Neural cell (in vitro differentiated cells): Measurements from ENCODE around the gene EIF5.

Experiments
- EP300 ChIP-seq: fragments of 450-650 bp; conservative IDR thresholded peaks from 2 replicates; pipeline ENCODE4 v1.6.1; 2014; ENCODE audit warnings: antibody characterized with exemption, mild to moderate bottlenecking, moderate library complexity; ENCODE audit not compliant: poor library complexity, severe bottlenecking
- EZH2 ChIP-seq: fragments of 200-600, 300-800 bp; shearing (Covaris generic), sonication (generic); IDR thresholded peaks from 2 replicates; pipeline ENCODE4 v1.6.1; 2014; ENCODE audit warnings: antibody characterized with exemption, low read length, borderline replicate concordance, mild to moderate bottlenecking; ENCODE audit not compliant: insufficient read depth, poor library complexity, severe bottlenecking
- POLR2AphosphoS5 ChIP-seq: IDR thresholded peaks from 2 replicates; pipeline ENCODE4 v1.6.1; 2012
- RAD21 ChIP-seq: fragments of 450-650 bp; conservative IDR thresholded peaks from 2 replicates; pipeline ENCODE4 v1.6.1; 2014; ENCODE audit warnings: antibody characterized with exemption, mild to moderate bottlenecking, moderate library complexity
- SMC3 ChIP-seq: fragments of 450-650 bp; conservative IDR thresholded peaks from 2 replicates; pipeline ENCODE4 v1.6.1; 2014; ENCODE audit warnings: antibody characterized with exemption, mild to moderate bottlenecking, moderate library complexity; ENCODE audit not compliant: poor library complexity
- TAF1 ChIP-seq: IDR thresholded peaks from 2 replicates; pipeline ENCODE4 v1.6.1; 2012; ENCODE audit warnings: low read depth
- TF ChIP-seq, protein P1 (sequence below): fragments of 450-650 bp; IDR thresholded peaks from 2 replicates; pipeline ENCODE4 v1.5.1; 2014; ENCODE audit warnings: antibody characterized with exemption, mild to moderate bottlenecking, moderate library complexity; ENCODE audit not compliant: poor library complexity, severe bottlenecking

- TF ChIP-seq RAD21 (no peak), EP300 (no peak), SMC3 (no peak), EZH2 (no peak), POLR2AphosphoS5 (no peak), TAF1 (no peak)
- TF ChIP-seq, protein P1, sequence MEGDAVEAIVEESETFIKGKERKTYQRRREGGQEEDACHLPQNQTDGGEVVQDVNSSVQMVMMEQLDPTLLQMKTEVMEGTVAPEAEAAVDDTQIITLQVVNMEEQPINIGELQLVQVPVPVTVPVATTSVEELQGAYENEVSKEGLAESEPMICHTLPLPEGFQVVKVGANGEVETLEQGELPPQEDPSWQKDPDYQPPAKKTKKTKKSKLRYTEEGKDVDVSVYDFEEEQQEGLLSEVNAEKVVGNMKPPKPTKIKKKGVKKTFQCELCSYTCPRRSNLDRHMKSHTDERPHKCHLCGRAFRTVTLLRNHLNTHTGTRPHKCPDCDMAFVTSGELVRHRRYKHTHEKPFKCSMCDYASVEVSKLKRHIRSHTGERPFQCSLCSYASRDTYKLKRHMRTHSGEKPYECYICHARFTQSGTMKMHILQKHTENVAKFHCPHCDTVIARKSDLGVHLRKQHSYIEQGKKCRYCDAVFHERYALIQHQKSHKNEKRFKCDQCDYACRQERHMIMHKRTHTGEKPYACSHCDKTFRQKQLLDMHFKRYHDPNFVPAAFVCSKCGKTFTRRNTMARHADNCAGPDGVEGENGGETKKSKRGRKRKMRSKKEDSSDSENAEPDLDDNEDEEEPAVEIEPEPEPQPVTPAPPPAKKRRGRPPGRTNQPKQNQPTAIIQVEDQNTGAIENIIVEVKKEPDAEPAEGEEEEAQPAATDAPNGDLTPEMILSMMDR, result no peak
Observed at GRCh38 chr14:103367995-103368394, 34.0 kb downstream of the EIF5 start.
